Astrocyte (in vitro differentiated cells and primary cell): ENCODE results near the gene ERVFRD-1. TPM values are rescaled to one million over a fixed set of nuclear protein-coding genes. Genes with fewer than 3 reads are reported as not detected.

Experiments
- DNase-seq: peaks from one replicate; pipeline ENCODE4 v3.0.0-alpha.2; 2010; ENCODE audit warnings: low read depth
- FAIRE-seq: peaks from 2 replicates; lab custom pipeline; 2011; peaks lifted over from hg19 to GRCh38; lab: Jason Lieb, UNC
- H2AFZ ChIP-seq: 2 replicates; pipeline ENCODE4 v1.6.0; 2012; ENCODE audit warnings: low read depth, low read length, inconsistent platforms
- H3K27ac ChIP-seq: 2 replicates; pipeline ENCODE4 v1.5.1; 2011; ENCODE audit warnings: low read depth, low read length, inconsistent platforms
- H3K27me3 ChIP-seq: 2 replicates; pipeline ENCODE4 v1.6.0; 2011; ENCODE audit warnings: low read length, inconsistent platforms; ENCODE audit not compliant: insufficient read depth
- H3K36me3 ChIP-seq: 2 replicates; pipeline ENCODE4 v1.5.1; 2011; ENCODE audit warnings: low read length, inconsistent platforms; ENCODE audit not compliant: insufficient read depth
- H3K4me1 ChIP-seq: 2 replicates; pipeline ENCODE4 v1.5.1; 2011; ENCODE audit warnings: low read length, inconsistent platforms; ENCODE audit not compliant: insufficient read depth
- H3K4me2 ChIP-seq: 2 replicates; pipeline ENCODE4 v1.6.0; 2012; ENCODE audit warnings: low read length, inconsistent platforms
- H3K4me3 ChIP-seq: 2 replicates; pipeline ENCODE4 v1.5.1; 2011; ENCODE audit warnings: low read depth, mild to moderate bottlenecking, low read length, inconsistent platforms; ENCODE audit not compliant: insufficient read depth
- H3K79me2 ChIP-seq: 2 replicates; pipeline ENCODE4 v1.6.0; 2012; ENCODE audit warnings: mild to moderate bottlenecking, low read length, inconsistent platforms; ENCODE audit not compliant: insufficient read depth
- H3K9ac ChIP-seq: 2 replicates; pipeline ENCODE4 v1.6.0; 2012; ENCODE audit warnings: mild to moderate bottlenecking, low read length, inconsistent platforms
- H3K9me3 ChIP-seq: 2 replicates; pipeline ENCODE4 v1.5.1; 2012; ENCODE audit warnings: low read depth, mild to moderate bottlenecking, low read length, inconsistent platforms; ENCODE audit not compliant: insufficient read depth
- H4K20me1 ChIP-seq: 2 replicates; pipeline ENCODE4 v1.6.0; 2012; ENCODE audit warnings: low read length, inconsistent platforms; ENCODE audit not compliant: insufficient read depth
- H3K27ac Mint-ChIP-seq: one replicate; pipeline ENCODE4 v1.8.0; 2021; ENCODE audit warnings: mild to moderate bottlenecking, mixed read lengths; ENCODE audit not compliant: unreplicated experiment
- H3K27me3 Mint-ChIP-seq: one replicate; pipeline ENCODE4 v1.8.0; 2021; ENCODE audit warnings: low read depth, mixed read lengths; ENCODE audit not compliant: unreplicated experiment
- H3K36me3 Mint-ChIP-seq: one replicate; pipeline ENCODE4 v1.8.0; 2021; ENCODE audit warnings: low read depth, mixed read lengths; ENCODE audit not compliant: unreplicated experiment
- H3K4me1 Mint-ChIP-seq: one replicate; pipeline ENCODE4 v1.8.0; 2021; ENCODE audit warnings: low read depth, mixed read lengths; ENCODE audit not compliant: unreplicated experiment
- H3K4me3 Mint-ChIP-seq: one replicate; pipeline ENCODE4 v1.8.0; 2021; ENCODE audit warnings: mild to moderate bottlenecking, moderate library complexity, mixed read lengths; ENCODE audit not compliant: unreplicated experiment
- H3K9me3 Mint-ChIP-seq: one replicate; pipeline ENCODE4 v1.8.0; 2021; ENCODE audit warnings: mild to moderate bottlenecking, mixed read lengths; ENCODE audit not compliant: unreplicated experiment
- CTCF ChIP-seq: IDR thresholded peaks from 2 replicates; pipeline ENCODE4 v1.5.1; 2011; ENCODE audit warnings: low read depth, mild to moderate bottlenecking, inconsistent platforms, low read length, moderate library complexity; ENCODE audit not compliant: insufficient read depth
- EZH2 ChIP-seq: IDR thresholded peaks from 2 replicates; pipeline ENCODE4 v1.6.1; 2012; ENCODE audit warnings: mild to moderate bottlenecking, low read length, inconsistent platforms; ENCODE audit not compliant: insufficient read depth
- total RNA-seq: library from RNA; stranded (reverse); gene quantifications from 2 replicates; pipeline ENCODE4 v1.2.1, GENCODE V29; 2021

Gene ERVFRD-1
- total RNA-seq, 1 donor from 2014 or later: not detected

GRCh38 chr6:11130605-11131004 is 19.1 kb upstream of the ERVFRD-1 start:
- H4K20me1 ChIP-seq: peaks cover 50% of the 10 kb centered on the region
- H3K27ac ChIP-seq: no peak overlapping the region
- DNase-seq (no peak), FAIRE-seq (no peak)
- Mint-ChIP-seq H3K27me3 (no peaks in the 10 kb centered on the region), H3K36me3 (peaks cover 23% of the 10 kb centered on the region), H3K27ac (no peak overlapping the region), H3K9me3 (peaks cover 3% of the 10 kb centered on the region), H3K4me1 (peaks cover 14% of the 10 kb centered on the region), H3K4me3 (no peak overlapping the region)
- TF ChIP-seq CTCF (no peak), EZH2 (no peak)
- H3K4me3 ChIP-seq: no peak overlapping the region
- H3K9me3 ChIP-seq: no peaks in the 10 kb centered on the region
- H3K79me2 ChIP-seq: peaks cover 46% of the 10 kb centered on the region
- H3K4me1 ChIP-seq: peaks cover 6% of the 10 kb centered on the region
- no peak overlapping the region for H3K4me2 ChIP-seq
- H2AFZ ChIP-seq: no peak overlapping the region
- H3K27me3 ChIP-seq: no peaks in the 10 kb centered on the region
- H3K9ac ChIP-seq: no peak overlapping the region
- H3K36me3 ChIP-seq: peaks cover 6% of the 10 kb centered on the region

- no peak overlapping the region for H3K27ac Mint-ChIP-seq
- H4K20me1 ChIP-seq: peaks cover 50% of the 10 kb centered on the region
- H3K9me3 ChIP-seq: no peaks in the 10 kb centered on the region
- H3K4me2 ChIP-seq: no peak overlapping the region
- peaks cover 14% of the 10 kb centered on the region for H3K4me1 Mint-ChIP-seq
- H3K27me3 Mint-ChIP-seq: no peaks in the 10 kb centered on the region
- H3K36me3 ChIP-seq: peaks cover 2% of the 10 kb centered on the region
- FAIRE-seq: no peak
- H3K27ac ChIP-seq: no peak overlapping the region
- no peak for DNase-seq
- no peak overlapping the region for H3K9ac ChIP-seq
- peaks cover 6% of the 10 kb centered on the region for H3K4me1 ChIP-seq
- H2AFZ ChIP-seq: no peak overlapping the region
- H3K79me2 ChIP-seq: peaks cover 49% of the 10 kb centered on the region
- H3K27me3 ChIP-seq: no peaks in the 10 kb centered on the region
- H3K4me3 ChIP-seq: no peak overlapping the region
- H3K9me3 Mint-ChIP-seq: peaks cover 3% of the 10 kb centered on the region
- peaks cover 18% of the 10 kb centered on the region for H3K36me3 Mint-ChIP-seq
- TF ChIP-seq CTCF: no peak
- TF ChIP-seq EZH2: no peak
- H3K4me3 Mint-ChIP-seq: no peak overlapping the region
These were observed 18.5 kb upstream of the ERVFRD-1 start for GRCh38 chr6:11129908-11130565.

GRCh38 chr6:11128608-11129007 is 17.1 kb upstream of the ERVFRD-1 start:
- Histone ChIP-seq H3K4me2 (no peak overlapping the region), H2AFZ (no peak overlapping the region), H3K4me3 (no peak overlapping the region), H3K36me3 (no peaks in the 10 kb centered on the region), H3K27ac (no peak overlapping the region), H3K79me2 (peaks cover 60% of the 10 kb centered on the region), H3K4me1 (peaks cover 6% of the 10 kb centered on the region), H4K20me1 (peaks cover 57% of the 10 kb centered on the region), H3K9ac (no peak overlapping the region), H3K9me3 (no peaks in the 10 kb centered on the region), H3K27me3 (no peaks in the 10 kb centered on the region)
- Mint-ChIP-seq H3K27ac (no peak overlapping the region), H3K4me1 (peaks cover 14% of the 10 kb centered on the region), H3K36me3 (peaks cover 13% of the 10 kb centered on the region), H3K4me3 (no peak overlapping the region), H3K27me3 (no peaks in the 10 kb centered on the region), H3K9me3 (peaks cover 3% of the 10 kb centered on the region)
- TF ChIP-seq EZH2: no peak
- no peak for TF ChIP-seq CTCF
- DNase-seq (no peak), FAIRE-seq (no peak)
